ENCODE results near the gene FREM2.

The FREM2 gene

GRCh38 chr13:38661010-38661675 is 25.7 kb upstream of the FREM2 start:
- TF ChIP-seq REST (IDR thresholded peaks at IDR 0.05; ENCODE audit: insufficient read depth in 1 of 2, low read depth in 2 of 2, low read length in 2 of 2) (no peak), FOXP2 (optimal IDR thresholded peaks at IDR 0.05; ENCODE audit: borderline replicate concordance, extremely low read depth, extremely low read length, insufficient read depth) (no peak), POLR2AphosphoS5 (IDR thresholded peaks at IDR 0.05; ENCODE audit: low read depth, low read length) (no peak), TAF1 (IDR thresholded peaks at IDR 0.05; ENCODE audit: borderline replicate concordance, insufficient read depth, low read length) (no peak), SIN3A (IDR thresholded peaks at IDR 0.05; ENCODE audit: borderline replicate concordance, insufficient read depth, low read length) (no peak)

- TF ChIP-seq POLR2AphosphoS5 (IDR thresholded peaks at IDR 0.05; ENCODE audit: low read depth, low read length): no peak
Measured at GRCh38 chr13:38662362-38662761, 24.5 kb upstream of the FREM2 start.

- TF ChIP-seq REST (IDR thresholded peaks at IDR 0.05; ENCODE audit: insufficient read depth in 1 of 2, low read depth in 2 of 2, low read length in 2 of 2) (no peak), POLR2AphosphoS5 (IDR thresholded peaks at IDR 0.05; ENCODE audit: low read depth, low read length) (no peak), TAF1 (IDR thresholded peaks at IDR 0.05; ENCODE audit: borderline replicate concordance, insufficient read depth, low read length) (no peak), SIN3A (IDR thresholded peaks at IDR 0.05; ENCODE audit: borderline replicate concordance, insufficient read depth, low read length) (no peak), FOXP2 (optimal IDR thresholded peaks at IDR 0.05; ENCODE audit: borderline replicate concordance, extremely low read depth, extremely low read length, insufficient read depth) (no peak)
Measured at GRCh38 chr13:38664906-38665305, 22.0 kb upstream of the FREM2 start.

- no peak for TF ChIP-seq REST (IDR thresholded peaks at IDR 0.05; ENCODE audit: insufficient read depth in 1 of 2, low read depth in 2 of 2, low read length in 2 of 2)
- TF ChIP-seq TAF1 (IDR thresholded peaks at IDR 0.05; ENCODE audit: borderline replicate concordance, insufficient read depth, low read length): no peak
- no peak for TF ChIP-seq SIN3A (IDR thresholded peaks at IDR 0.05; ENCODE audit: borderline replicate concordance, insufficient read depth, low read length)
- no peak for TF ChIP-seq POLR2AphosphoS5 (IDR thresholded peaks at IDR 0.05; ENCODE audit: low read depth, low read length)
- no peak for TF ChIP-seq FOXP2 (optimal IDR thresholded peaks at IDR 0.05; ENCODE audit: borderline replicate concordance, extremely low read depth, extremely low read length, insufficient read depth)
Measured at GRCh38 chr13:38667526-38668109, 19.3 kb upstream of the FREM2 start.

GRCh38 chr13:38669234-38669964 is 17.5 kb upstream of the FREM2 start:
- TF ChIP-seq SIN3A (IDR thresholded peaks at IDR 0.05; ENCODE audit: borderline replicate concordance, insufficient read depth, low read length): no peak
- no peak for TF ChIP-seq REST (IDR thresholded peaks at IDR 0.05; ENCODE audit: insufficient read depth in 1 of 2, low read depth in 2 of 2, low read length in 2 of 2)
- TF ChIP-seq TAF1 (IDR thresholded peaks at IDR 0.05; ENCODE audit: borderline replicate concordance, insufficient read depth, low read length): no peak
- no peak for TF ChIP-seq FOXP2 (optimal IDR thresholded peaks at IDR 0.05; ENCODE audit: borderline replicate concordance, extremely low read depth, extremely low read length, insufficient read depth)
- TF ChIP-seq POLR2AphosphoS5 (IDR thresholded peaks at IDR 0.05; ENCODE audit: low read depth, low read length): no peak
